Measurements from ENCODE around the gene MAZ. TPM values are rescaled to one million over a fixed set of nuclear protein-coding genes. Genes with fewer than 3 reads are reported as not detected.

The MAZ gene
- polyA plus RNA-seq, 3 donors: 74.2 to 137 (median 83.9) TPM

DNA sequence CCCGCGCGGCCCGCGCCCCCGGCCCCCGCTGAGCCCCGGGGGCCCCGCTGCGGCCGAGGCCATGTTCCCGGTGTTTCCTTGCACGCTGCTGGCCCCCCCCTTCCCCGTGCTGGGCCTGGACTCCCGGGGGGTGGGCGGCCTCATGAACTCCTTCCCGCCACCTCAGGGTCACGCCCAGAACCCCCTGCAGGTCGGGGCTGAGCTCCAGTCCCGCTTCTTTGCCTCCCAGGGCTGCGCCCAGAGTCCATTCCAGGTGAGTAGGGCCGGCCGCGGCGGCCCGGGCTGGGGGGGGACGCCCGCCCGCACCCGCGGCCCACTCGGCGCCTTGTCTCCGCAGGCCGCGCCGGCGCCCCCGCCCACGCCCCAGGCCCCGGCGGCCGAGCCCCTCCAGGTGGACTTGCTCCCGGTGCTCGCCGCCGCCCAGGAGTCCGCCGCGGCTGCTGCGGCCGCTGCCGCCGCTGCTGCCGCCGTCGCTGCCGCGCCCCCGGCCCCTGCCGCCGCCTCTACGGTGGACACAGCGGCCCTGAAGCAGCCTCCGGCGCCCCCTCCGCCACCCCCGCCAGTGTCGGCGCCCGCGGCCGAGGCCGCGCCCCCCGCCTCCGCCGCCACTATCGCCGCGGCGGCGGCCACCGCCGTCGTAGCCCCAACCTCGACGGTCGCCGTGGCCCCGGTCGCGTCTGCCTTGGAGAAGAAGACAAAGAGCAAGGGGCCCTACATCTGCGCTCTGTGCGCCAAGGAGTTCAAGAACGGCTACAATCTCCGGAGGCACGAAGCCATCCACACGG, 504 bp downstream of the MAZ start:
- H3K27ac ChIP-seq (ENCODE audit: low read depth, low read length): peak overlapping the region; percentile 24
- 1% methylated on average over 62 to 98 of the region's 99 CpGs for WGBS, 3 donors

DNA sequence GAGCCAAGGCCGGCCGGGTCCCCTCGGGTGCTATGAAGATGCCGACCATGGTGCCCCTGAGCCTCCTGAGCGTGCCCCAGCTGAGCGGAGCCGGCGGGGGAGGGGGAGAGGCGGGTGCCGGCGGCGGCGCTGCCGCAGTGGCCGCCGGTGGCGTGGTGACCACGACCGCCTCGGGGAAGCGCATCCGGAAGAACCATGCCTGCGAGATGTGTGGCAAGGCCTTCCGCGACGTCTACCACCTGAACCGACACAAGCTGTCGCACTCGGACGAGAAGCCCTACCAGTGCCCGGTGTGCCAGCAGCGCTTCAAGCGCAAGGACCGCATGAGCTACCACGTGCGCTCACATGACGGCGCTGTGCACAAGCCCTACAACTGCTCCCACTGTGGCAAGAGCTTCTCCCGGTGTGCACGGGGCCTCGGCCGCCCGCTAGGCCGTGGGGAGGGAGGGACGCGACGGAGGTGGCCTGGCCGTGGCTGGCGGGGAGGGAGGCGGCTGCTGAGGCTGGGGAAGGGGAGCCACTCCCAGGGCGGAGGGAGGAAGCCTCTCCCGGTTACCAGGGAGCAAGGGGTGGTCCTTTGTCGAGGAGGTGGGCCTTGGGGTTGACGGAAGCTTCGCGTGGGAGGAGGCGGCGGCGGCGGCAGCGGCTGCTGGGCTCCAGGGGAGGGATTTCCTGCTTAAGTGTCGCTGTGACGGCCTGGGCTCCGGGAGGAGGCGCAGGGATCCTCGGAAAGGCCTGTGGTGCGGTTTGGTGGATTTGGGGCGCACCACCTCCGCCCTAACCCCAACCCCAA, 1.3 kb downstream of the MAZ start:
- peak overlapping the region; percentile 67 for H3K27ac ChIP-seq (ENCODE audit: low read depth, low read length)
- WGBS, 3 donors: 2 to 22% (median 2%) methylated on average over 52 to 69 of the region's 69 CpGs

DNA sequence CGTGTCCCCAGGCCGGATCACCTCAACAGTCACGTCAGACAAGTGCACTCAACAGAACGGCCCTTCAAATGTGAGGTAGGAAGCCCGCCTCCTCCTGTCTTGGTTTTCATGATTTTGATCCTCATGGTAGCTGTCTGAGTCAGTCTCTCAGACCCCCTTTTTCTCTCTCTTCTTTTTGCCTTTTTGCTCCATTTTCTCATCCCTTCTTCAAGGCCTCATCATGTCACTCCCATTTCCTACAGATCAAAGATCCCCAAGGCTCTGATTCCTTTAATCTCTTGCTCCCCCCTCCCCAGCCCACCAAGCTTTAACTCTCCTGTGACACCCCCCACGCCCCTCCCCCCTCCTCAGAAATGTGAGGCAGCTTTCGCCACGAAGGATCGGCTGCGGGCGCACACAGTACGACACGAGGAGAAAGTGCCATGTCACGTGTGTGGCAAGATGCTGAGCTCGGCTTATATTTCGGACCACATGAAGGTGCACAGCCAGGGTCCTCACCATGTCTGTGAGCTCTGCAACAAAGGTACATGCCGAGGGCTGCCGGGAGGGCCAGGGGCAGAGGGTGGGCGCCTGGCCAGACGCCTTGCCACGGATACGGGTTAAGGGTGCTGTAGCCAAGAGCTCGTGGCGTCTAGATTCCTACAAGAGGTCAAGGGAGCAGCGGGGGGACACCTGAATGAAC, 2.0 kb downstream of the MAZ start:
- 52 to 73% (median 52%) methylated on average over 25 of the region's 25 CpGs for WGBS, 3 donors
- H3K27ac ChIP-seq (ENCODE audit: low read depth, low read length): peak overlapping the region; percentile 67

DNA sequence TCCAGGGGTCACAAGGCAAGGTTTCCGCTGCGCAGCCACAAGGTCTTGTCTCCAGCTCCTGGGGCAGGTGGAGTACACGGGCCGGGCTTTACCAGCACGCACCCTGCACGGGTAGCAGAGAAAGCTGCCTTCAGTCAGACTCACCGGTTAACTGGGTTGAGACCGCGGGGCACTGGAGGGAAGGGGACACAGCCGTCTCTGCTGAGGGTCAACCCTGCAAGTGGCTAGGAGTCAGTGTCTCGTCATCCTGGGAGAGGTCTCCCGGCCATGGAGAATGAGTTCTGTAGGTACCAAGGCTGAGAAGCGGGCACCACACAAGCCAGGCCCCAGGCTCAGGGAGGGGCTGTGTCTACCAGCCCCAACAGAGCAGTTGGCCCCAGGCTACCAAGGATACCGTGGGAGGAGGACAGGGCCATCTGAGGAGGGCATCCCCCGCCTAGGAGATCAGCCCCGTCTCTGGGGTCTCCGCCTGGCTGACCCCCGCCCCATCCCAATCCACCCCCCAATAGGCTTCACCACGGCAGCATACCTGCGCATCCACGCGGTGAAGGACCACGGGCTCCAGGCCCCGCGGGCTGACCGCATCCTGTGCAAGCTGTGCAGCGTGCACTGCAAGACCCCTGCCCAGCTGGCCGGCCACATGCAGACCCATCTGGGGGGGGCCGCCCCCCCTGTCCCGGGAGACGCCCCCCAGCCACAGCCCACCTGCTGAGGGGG, 2.9 kb downstream of the MAZ start:
- no peak overlapping the region for H3K27ac ChIP-seq (ENCODE audit: low read depth, low read length)
- WGBS, 3 donors: 74 to 85% (median 79%) methylated on average over 29 to 31 of the region's 31 CpGs

DNA sequence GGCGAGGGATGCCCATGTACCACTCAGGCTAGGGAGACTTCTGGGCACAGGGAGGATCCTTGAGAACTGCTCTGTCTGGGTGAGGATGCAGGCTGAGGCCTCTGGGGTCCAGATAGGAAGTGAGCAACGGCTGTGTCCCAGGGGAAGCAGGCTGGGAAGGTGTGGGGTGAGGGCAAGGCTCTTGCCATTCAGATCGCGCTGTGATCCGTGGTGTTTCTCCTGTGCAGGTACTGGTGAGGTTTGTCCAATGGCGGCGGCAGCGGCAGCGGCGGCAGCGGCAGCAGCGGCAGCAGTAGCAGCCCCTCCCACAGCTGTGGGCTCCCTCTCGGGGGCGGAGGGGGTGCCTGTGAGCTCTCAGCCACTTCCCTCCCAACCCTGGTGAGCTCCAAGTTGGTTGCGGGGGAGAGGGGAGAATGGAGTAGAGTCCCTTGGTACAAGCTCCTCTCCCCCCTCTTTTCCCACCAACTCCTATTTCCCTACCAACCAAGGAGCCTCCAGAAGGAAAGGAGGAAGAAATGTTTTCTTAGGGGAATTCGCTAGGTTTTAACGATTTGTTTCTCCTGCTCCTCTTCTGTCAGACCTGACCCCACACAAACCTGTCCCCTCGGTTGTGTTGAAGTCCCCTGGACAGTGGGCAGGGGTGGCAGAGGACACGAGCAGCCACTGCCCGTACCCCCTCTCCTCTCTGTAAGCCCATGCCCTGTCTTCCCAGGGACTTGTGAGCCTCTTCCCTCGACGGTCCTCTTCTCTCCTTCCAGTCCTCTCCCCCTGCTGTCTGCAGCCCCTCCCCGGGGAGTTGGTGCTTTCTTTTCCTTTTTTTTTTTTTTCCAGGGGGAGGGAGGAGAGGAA, 3.7 kb downstream of the MAZ start:
- no peak overlapping the region for H3K27ac ChIP-seq (ENCODE audit: low read depth, low read length)
- WGBS, 3 donors: 58 to 69% (median 62%) methylated on average over 21 to 23 of the region's 23 CpGs

DNA sequence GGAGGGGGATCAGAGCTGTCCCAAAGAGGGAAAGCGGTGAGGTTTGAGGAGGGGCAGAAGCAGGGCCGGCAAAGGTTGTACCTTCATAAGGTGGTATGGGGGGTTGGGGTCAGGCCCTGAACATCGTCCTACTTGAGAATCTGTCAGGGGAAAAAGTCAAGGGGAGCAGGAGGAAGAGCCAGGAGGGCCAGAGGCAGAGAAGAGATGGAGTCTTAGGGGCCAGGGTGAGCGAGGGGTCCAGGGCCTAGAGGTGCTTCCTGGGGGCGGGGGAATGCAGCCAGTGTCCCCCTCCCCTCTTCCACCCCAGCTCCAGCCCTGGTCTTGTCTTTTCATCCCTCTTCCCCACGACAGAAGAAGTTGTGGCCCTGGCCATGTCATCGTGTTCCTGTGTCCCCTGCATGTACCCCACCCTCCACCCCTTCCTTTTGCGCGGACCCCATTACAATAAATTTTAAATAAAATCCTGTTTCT, 4.4 kb downstream of the MAZ start:
- H3K27ac ChIP-seq (ENCODE audit: low read depth, low read length): no peak overlapping the region
- 32 to 42% (median 36%) methylated on average over 9 of the region's 9 CpGs for WGBS, 3 donors

DNA sequence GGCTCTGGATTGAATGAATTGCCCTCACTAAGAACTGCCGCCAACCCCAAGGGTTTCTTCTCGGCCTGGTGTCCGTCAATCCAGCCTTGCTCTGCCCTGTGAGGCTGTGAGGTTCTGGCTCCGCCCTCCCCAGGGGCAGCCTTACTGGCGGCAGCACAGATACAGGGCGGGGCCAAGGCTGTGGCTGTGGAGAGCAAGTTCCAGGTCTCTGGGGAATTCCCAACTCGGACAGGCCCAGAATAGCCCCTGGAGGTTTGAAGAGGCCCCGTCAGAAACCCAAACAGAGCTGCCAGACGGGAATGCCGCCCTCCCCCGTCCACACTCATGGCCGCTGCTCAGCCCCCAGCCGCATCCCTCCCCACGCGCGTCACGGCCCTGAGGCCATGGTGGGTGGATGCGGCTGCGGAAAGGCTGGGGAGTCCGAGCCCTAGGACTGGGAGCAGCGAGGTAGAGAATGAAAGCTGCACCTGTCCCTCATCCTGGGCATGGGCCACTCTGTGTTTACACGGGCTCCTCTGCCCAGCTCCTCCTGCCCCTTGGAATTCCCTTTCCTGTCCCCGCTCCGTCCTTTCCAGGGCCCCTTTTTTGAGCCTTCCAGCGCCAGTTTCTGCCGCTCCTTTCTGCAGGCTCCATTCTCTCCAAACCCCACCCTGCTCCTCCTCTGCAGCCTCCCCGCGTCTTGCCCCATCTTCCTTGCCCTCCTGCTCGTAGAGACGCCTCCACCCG, 5.0 kb downstream of the MAZ start:
- H3K27ac ChIP-seq (ENCODE audit: low read depth, low read length): no peak overlapping the region
- 1% methylated on average over 29 to 31 of the region's 31 CpGs for WGBS, 3 donors

DNA sequence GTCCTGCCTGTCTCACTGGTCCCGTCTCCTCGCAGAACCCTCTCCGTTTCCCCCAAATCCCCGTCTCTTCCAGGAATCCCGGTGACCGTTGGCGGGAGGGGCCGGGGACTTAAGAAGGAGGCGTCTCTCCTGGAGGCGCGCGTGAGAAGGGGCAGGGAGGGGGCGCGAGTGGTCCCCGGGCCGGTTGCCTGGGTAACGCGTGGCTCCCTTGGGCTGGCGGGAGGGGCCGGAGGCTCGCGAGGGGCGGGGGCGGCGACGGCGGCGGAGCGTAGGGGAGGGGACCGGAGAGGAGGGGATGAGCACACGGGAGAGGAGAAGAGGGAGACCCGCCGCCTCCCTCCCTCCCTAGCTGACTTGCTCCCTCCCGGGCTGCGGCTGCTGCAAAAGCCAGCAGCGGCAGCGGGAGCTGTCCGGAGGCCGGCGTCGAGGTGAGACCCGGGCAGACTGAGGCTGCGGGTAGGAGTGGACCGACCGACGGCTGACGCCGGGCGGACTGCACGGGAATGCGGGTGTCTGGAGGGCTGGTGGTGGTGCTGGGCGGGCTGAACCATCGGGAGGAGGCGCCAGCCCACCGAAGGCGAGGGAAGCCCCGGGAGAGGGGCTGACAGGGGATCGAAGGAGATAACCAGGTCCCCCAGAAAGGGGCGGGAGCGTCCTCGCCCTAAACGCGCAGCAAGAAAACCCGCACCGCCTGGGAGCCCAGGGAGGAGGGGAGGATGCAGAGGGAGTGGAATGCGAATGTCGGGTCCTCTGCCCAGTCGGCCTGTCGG, 5.8 kb downstream of the MAZ start, which contains the start of gene PRRT2:
PRRT2 (plus strand) TSS at position 298 of the 770 bp plus-strand sequence. CDS start 862 bp downstream, outside the sequence.
- no peak within 1 kb of the TSS for H3K27ac ChIP-seq (ENCODE audit: low read depth, low read length)
- WGBS, 3 donors: 4 to 5% (median 4%) methylated on average over 57 to 69 of the region's 69 CpGs

DNA sequence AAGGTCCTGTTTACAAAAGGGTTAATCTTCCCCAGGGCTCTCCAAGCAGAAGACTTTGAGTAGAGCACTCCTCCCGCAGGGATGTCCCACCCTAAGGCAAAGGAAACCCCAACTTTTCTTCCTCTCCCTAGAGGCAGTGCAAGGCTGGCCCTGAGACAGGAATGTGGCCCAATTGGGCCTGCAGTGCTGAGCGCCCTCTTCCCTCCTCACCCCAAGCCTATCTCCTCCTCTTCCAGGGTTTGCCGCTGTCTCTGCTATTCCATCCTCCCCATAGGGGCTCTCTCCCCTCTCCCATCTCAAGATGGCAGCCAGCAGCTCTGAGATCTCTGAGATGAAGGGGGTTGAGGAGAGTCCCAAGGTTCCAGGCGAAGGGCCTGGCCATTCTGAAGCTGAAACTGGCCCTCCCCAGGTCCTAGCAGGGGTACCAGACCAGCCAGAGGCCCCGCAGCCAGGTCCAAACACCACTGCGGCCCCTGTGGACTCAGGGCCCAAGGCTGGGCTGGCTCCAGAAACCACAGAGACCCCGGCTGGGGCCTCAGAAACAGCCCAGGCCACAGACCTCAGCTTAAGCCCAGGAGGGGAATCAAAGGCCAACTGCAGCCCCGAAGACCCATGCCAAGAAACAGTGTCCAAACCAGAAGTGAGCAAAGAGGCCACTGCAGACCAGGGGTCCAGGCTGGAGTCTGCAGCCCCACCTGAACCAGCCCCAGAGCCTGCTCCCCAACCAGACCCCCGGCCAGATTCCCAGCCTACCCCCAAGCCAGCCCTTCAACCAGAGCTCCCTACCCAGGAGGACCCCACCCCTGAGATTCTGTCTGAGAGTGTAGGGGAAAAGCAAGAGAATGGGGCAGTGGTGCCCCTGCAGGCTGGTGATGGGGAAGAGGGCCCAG, 6.7 kb downstream of the MAZ start:
- 68 to 80% (median 80%) methylated on average over 9 of the region's 9 CpGs for WGBS, 3 donors

DNA sequence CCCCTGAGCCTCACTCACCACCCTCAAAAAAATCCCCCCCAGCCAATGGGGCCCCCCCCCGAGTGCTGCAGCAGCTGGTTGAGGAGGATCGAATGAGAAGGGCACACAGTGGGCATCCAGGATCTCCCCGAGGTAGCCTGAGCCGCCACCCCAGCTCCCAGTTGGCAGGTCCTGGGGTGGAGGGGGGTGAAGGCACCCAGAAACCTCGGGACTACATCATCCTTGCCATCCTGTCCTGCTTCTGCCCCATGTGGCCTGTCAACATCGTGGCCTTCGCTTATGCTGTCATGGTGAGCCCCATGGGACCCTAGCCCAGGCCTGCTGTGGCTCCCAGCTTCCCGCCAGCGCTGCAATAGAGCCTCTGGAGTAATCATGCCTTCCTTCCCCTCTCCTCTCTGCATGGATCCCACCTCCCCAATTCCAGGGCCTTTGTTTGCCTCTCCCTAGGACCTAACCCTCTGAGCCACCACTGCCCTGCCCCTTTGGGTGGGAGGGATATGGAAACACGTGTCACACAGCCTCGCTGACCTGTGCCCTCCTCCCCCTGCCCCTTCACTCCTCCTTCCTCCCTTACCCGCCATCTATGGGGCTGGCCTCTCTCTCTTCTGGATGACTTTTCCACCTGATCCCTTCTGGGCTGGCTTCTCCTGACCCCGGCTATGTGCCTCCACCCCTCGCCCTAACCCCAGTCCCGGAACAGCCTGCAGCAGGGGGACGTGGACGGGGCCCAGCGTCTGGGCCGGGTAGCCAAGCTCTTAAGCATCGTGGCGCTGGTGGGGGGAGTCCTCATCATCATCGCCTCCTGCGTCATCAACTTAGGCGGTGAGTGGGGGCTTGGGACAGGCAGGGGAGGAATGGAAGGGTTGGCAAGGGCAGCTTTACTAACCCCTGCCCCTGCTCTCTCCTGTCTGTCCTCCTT, 7.6 kb downstream of the MAZ start:
- WGBS, 3 donors: 73 to 84% (median 77%) methylated on average over 21 to 24 of the region's 24 CpGs
- H3K27ac ChIP-seq (ENCODE audit: low read depth, low read length): no peak overlapping the region

More for the DNA sequence above, 6.7 kb downstream of the MAZ start:
- no peak overlapping the region for H3K27ac ChIP-seq (ENCODE audit: low read depth, low read length)

DNA sequence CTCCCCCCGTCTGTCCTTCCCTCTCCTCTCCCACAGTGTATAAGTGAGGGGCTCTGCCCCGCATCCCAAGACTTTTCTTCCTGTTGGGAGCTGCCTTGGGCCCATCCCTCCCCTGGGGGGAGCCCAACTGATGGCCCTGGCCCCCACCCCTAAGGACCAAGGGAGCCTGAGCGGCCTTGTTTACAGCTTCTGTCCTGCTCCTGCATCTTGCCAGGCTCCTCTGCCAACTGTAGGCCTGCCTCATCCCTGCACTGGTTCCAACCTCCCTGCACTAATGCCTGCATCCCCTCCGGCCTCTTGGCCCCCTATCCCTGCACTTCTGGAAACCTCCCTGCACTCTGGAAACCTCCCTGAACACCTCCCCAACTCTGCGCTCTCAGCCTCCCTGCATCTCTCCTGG, 8.3 kb downstream of the MAZ start:
- WGBS, 3 donors: 86 to 92% (median 90%) methylated on average over 4 to 5 of the region's 5 CpGs
- H3K27ac ChIP-seq (ENCODE audit: low read depth, low read length): no peak overlapping the region

DNA sequence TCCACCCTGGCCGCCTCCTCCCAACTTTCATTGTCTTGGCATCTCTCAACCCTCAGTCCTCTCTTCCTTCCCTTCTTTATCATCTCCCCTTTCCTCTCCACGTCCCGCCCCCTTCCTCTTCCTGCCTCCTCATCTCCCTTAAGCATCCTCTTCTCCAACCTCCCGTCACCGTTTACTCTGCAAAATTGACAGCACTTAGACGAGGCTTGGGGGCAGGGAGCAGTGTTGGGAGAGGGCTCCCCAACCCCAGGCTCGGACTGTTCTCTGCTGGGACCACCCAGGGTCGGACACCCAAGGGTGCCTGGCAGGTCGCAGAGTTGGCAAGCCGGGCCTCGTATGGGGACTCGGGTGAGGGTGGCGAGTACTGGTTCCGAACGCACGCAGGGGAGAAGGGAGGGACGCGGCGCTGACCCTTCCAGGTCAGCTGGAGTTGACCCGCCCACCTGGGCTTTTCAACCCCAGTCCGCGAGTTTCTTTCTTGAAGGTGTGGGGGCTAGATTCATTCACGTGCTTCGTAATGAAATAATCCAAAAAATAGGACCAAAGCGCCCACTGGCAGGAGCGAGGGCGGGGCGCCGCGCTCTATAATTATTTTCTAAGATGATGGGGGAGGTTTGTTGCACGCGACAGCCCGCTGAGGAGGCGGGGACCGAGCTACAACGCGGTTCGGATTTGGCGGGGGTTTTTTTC, 8.8 kb downstream of the MAZ start:
- no peak overlapping the region for H3K27ac ChIP-seq (ENCODE audit: low read depth, low read length)
- WGBS, 3 donors: 3 to 13% (median 4%) methylated on average over 35 to 39 of the region's 39 CpGs

DNA sequence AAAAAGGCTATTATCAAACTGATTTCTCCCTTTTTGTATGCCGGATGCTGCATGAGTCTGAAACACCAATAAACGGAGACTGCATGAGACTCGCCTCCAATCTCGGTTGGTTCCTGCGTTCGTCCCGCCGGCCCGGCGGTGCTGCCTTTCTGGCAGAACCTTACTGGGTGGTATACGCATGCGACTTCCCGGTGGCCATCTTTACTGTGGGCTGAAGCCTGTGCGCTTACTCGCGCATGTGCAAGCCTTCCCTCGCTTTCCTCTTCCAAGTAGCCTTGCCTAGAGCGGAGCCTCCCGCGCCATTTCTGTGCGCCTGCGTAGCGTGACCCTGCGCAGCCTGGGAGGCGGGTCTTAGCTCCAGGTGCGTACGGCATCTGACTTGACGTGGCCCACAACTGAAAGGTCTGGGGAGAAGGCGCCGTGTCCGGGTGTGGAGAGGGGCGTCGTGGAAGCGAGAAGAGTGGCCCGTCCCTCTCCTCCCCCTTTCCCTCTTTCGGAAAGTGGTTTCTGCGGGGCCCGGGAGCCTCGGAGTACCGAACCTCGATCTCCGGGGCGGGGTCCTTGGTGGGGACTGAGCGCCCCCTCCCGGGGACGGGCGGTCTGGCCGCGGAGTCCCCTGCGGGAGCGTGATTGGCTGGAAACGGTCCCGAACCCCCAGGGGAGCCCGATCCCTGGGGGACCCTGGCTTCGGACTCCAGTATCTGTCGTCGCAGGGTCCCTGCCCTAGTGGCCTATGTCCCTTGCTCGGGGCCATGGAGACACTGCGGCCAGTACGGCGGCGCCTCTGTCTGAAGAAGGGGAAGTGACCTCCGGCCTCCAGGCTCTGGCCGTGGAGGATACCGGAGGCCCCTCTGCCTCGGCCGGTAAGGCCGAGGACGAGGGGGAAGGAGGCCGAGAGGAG, 9.7 kb downstream of the MAZ start, which contains the start of gene PAGR1:
PAGR1 (plus strand) TSS at position 360 of the 901 bp plus-strand sequence; CDS start at position 734, 374 bp downstream.
- H3K27ac ChIP-seq (ENCODE audit: low read depth, low read length): peak within 1 kb of the TSS; percentile 34
- WGBS, 3 donors: 0 to 1% (median 1%) methylated on average over 57 to 70 of the region's 70 CpGs
